Measurements from ENCODE around the gene MAJIN. TPM values are rescaled to one million over a fixed set of nuclear protein-coding genes. Genes with fewer than 3 reads are reported as not detected.

The MAJIN gene
- total and polyA plus RNA-seq, 2 experiments from 2014 or later, result not detected

- Histone ChIP-seq H3K27me3 (no peaks in the 10 kb centered on the region), H2AFZ (no peak overlapping the region), H4K20me1 (ENCODE audit: insufficient read depth, poor library complexity, severe bottlenecking) (no peaks in the 10 kb centered on the region), H3K4me1 (ENCODE audit: insufficient read depth) (no peaks in the 10 kb centered on the region), H3K4me3 (no peak overlapping the region), H3K27ac (no peak overlapping the region), H3K79me2 (no peaks in the 10 kb centered on the region), H3K9me3 (ENCODE audit: low read depth) (no peaks in the 10 kb centered on the region), H3K4me2 (no peak overlapping the region), H3K9me2 (replicated peaks; ENCODE audit: insufficient read depth) (no peaks in the 10 kb centered on the region), H3K36me3 (replicated peaks; ENCODE audit: insufficient read depth, low read depth) (no peaks in the 10 kb centered on the region)
- DNase-seq (ENCODE audit: low spot score), result no peak
- 94% methylated on average over 10 of the region's 11 CpGs for WGBS (ENCODE audit: low lambda C conversion rate, missing lambda C conversion rate)
- no peak for TF ChIP-seq CTCF (IDR thresholded peaks at IDR 0.05; ENCODE audit: poor library complexity)
- no peak for TF ChIP-seq EZH2phosphoT487 (IDR thresholded peaks at IDR 0.05; ENCODE audit: low read depth, severe bottlenecking, unreplicated experiment)
- no peak for TF ChIP-seq EZH2 (IDR thresholded peaks at IDR 0.05; ENCODE audit: borderline replicate concordance)
Observed at GRCh38 chr11:64908766-64909165, 63.1 kb downstream of the MAJIN start.

- no peaks in the 10 kb centered on the region for H3K4me1 ChIP-seq (ENCODE audit: insufficient read depth)
- H4K20me1 ChIP-seq (ENCODE audit: insufficient read depth, poor library complexity, severe bottlenecking), result no peaks in the 10 kb centered on the region
- no peak for TF ChIP-seq CTCF (IDR thresholded peaks at IDR 0.05; ENCODE audit: poor library complexity)
- no peak overlapping the region for H2AFZ ChIP-seq
- H3K36me3 ChIP-seq (replicated peaks; ENCODE audit: insufficient read depth, low read depth), result no peaks in the 10 kb centered on the region
- no peak overlapping the region for H3K27ac ChIP-seq
- no peak overlapping the region for H3K4me3 ChIP-seq
- no peak overlapping the region for H3K4me2 ChIP-seq
- WGBS (ENCODE audit: low lambda C conversion rate, missing lambda C conversion rate), result 99% methylated on average over 13 of the region's 13 CpGs
- DNase-seq (ENCODE audit: low spot score), result no peak
- H3K9me3 ChIP-seq (ENCODE audit: low read depth), result no peaks in the 10 kb centered on the region
- H3K9me2 ChIP-seq (replicated peaks; ENCODE audit: insufficient read depth), result no peaks in the 10 kb centered on the region
- H3K27me3 ChIP-seq, result no peaks in the 10 kb centered on the region
- H3K79me2 ChIP-seq, result no peaks in the 10 kb centered on the region
Observed at GRCh38 chr11:64906314-64906635, 65.6 kb downstream of the MAJIN start.

- no peaks in the 10 kb centered on the region for H3K9me2 ChIP-seq (replicated peaks; ENCODE audit: insufficient read depth)
- DNase-seq (ENCODE audit: low spot score), result no peak
- no peak overlapping the region for H2AFZ ChIP-seq
- 96% methylated on average over 24 of the region's 25 CpGs for WGBS (ENCODE audit: low lambda C conversion rate, missing lambda C conversion rate)
- H3K4me3 ChIP-seq, result no peak overlapping the region
- no peaks in the 10 kb centered on the region for H3K79me2 ChIP-seq
- H3K27me3 ChIP-seq, result no peaks in the 10 kb centered on the region
- H3K4me1 ChIP-seq (ENCODE audit: insufficient read depth), result no peaks in the 10 kb centered on the region
- H4K20me1 ChIP-seq (ENCODE audit: insufficient read depth, poor library complexity, severe bottlenecking), result no peaks in the 10 kb centered on the region
- H3K27ac ChIP-seq, result no peak overlapping the region
- H3K36me3 ChIP-seq (replicated peaks; ENCODE audit: insufficient read depth, low read depth), result no peaks in the 10 kb centered on the region
- no peak overlapping the region for H3K4me2 ChIP-seq
- H3K9me3 ChIP-seq (ENCODE audit: low read depth), result no peaks in the 10 kb centered on the region
- TF ChIP-seq EZH2phosphoT487 (IDR thresholded peaks at IDR 0.05; ENCODE audit: low read depth, severe bottlenecking, unreplicated experiment), result no peak
- no peak for TF ChIP-seq EZH2 (IDR thresholded peaks at IDR 0.05; ENCODE audit: borderline replicate concordance)
- TF ChIP-seq CTCF (IDR thresholded peaks at IDR 0.05; ENCODE audit: poor library complexity), result no peak
Observed at GRCh38 chr11:64905516-64906313, 66.2 kb downstream of the MAJIN start.

Measured in hepatocyte (in vitro differentiated cells).